Measurements from ENCODE around the gene CCHCR1. TPM values are rescaled to one million over a fixed set of nuclear protein-coding genes. Genes with fewer than 3 reads are reported as not detected.

Gene CCHCR1
- polyA plus RNA-seq, 1 donor (not counting 4 experiments of a cell fraction or from before 2014, with no cell fraction given): 7.5 TPM

GRCh38 chr6:31173406-31173805 is 15.8 kb upstream of the CCHCR1 start:
- Histone ChIP-seq H3K79me2 (ENCODE audit: control insufficient read depth, insufficient read depth, low read length) (no peaks in the 10 kb centered on the region), H3K9me3 (ENCODE audit: control insufficient read depth, low read depth, low read length) (no peaks in the 10 kb centered on the region), H3K4me1 (ENCODE audit: control insufficient read depth, extremely low read depth, insufficient read depth, low read length) (peaks cover 17% of the 10 kb centered on the region), H3K27me3 (ENCODE audit: control insufficient read depth, extremely low read depth, insufficient read depth, low read length) (no peaks in the 10 kb centered on the region), H3K27ac (ENCODE audit: control insufficient read depth, insufficient read depth, low read length) (no peak overlapping the region), H3K9me1 (ENCODE audit: control insufficient read depth, extremely low read depth, insufficient read depth, low read length) (no peaks in the 10 kb centered on the region), H4K20me1 (ENCODE audit: control insufficient read depth, extremely low read depth, insufficient read depth, low read length) (no peaks in the 10 kb centered on the region), H3K4me3 (ENCODE audit: control insufficient read depth in 2 of 3, extremely low read depth in 1 of 3, insufficient read depth in 2 of 3, low read depth in 1 of 3, low read length in 3 of 3) (no peak overlapping the region), H3K36me3 (ENCODE audit: control insufficient read depth in 2 of 2, extremely low read depth in 1 of 2, insufficient read depth in 2 of 2, low read length in 2 of 2) (no peaks in the 10 kb centered on the region), H3K9ac (ENCODE audit: control insufficient read depth, extremely low read depth, insufficient read depth, low read length) (no peak overlapping the region), H3K4me2 (ENCODE audit: control insufficient read depth, extremely low read depth, insufficient read depth, low read depth, low read length) (no peak overlapping the region), H2AFZ (ENCODE audit: control insufficient read depth, low read length) (no peak overlapping the region)
- dilution Hi-C loops (cut with MboI; ENCODE audit: extremely low pct_ligation_motif_present, low sequenced_read_pairs): no loop called here
- TF ChIP-seq CTCF (optimal IDR thresholded peaks at IDR 0.05 in 1 of 3, IDR thresholded peaks at IDR 0.05 in 1 of 3, conservative IDR thresholded peaks at IDR 0.05 in 1 of 3; ENCODE audit: extremely low read depth in 1 of 3, insufficient read depth in 2 of 3, low read length in 3 of 3) (no peak), EZH2 (IDR thresholded peaks at IDR 0.05; ENCODE audit: low read length) (no peak)
- FAIRE-seq (no peak), DNase-seq (ENCODE audit: low read depth, low spot score) (no peak)

- no peak overlapping the region for H3K4me2 ChIP-seq (ENCODE audit: control insufficient read depth, extremely low read depth, insufficient read depth, low read depth, low read length)
- FAIRE-seq: no peak
- TF ChIP-seq EZH2 (IDR thresholded peaks at IDR 0.05; ENCODE audit: low read length) (no peak), CTCF (optimal IDR thresholded peaks at IDR 0.05 in 1 of 3, IDR thresholded peaks at IDR 0.05 in 1 of 3, conservative IDR thresholded peaks at IDR 0.05 in 1 of 3; ENCODE audit: extremely low read depth in 1 of 3, insufficient read depth in 2 of 3, low read length in 3 of 3) (no peak)
- no peaks in the 10 kb centered on the region for H4K20me1 ChIP-seq (ENCODE audit: control insufficient read depth, extremely low read depth, insufficient read depth, low read length)
- H2AFZ ChIP-seq (ENCODE audit: control insufficient read depth, low read length): no peak overlapping the region
- no peak for DNase-seq (ENCODE audit: low read depth, low spot score)
- H3K36me3 ChIP-seq (ENCODE audit: control insufficient read depth in 2 of 2, extremely low read depth in 1 of 2, insufficient read depth in 2 of 2, low read length in 2 of 2): no peaks in the 10 kb centered on the region
- H3K27me3 ChIP-seq (ENCODE audit: control insufficient read depth, extremely low read depth, insufficient read depth, low read length): no peaks in the 10 kb centered on the region
- no peaks in the 10 kb centered on the region for H3K79me2 ChIP-seq (ENCODE audit: control insufficient read depth, insufficient read depth, low read length)
- no peak overlapping the region for H3K27ac ChIP-seq (ENCODE audit: control insufficient read depth, insufficient read depth, low read length)
- H3K4me1 ChIP-seq (ENCODE audit: control insufficient read depth, extremely low read depth, insufficient read depth, low read length): peaks cover 14% of the 10 kb centered on the region
- no peaks in the 10 kb centered on the region for H3K9me1 ChIP-seq (ENCODE audit: control insufficient read depth, extremely low read depth, insufficient read depth, low read length)
- dilution Hi-C loops (cut with MboI; ENCODE audit: extremely low pct_ligation_motif_present, low sequenced_read_pairs): no loop called here
- no peaks in the 10 kb centered on the region for H3K9me3 ChIP-seq (ENCODE audit: control insufficient read depth, low read depth, low read length)
- H3K4me3 ChIP-seq (ENCODE audit: control insufficient read depth in 2 of 3, extremely low read depth in 1 of 3, insufficient read depth in 2 of 3, low read depth in 1 of 3, low read length in 3 of 3): no peak overlapping the region
- H3K9ac ChIP-seq (ENCODE audit: control insufficient read depth, extremely low read depth, insufficient read depth, low read length): no peak overlapping the region
These were observed 15.4 kb upstream of the CCHCR1 start for GRCh38 chr6:31172973-31173384.

Measured in keratinocyte (primary cell).